ENCODE results near the gene FBXO33.

DNA sequence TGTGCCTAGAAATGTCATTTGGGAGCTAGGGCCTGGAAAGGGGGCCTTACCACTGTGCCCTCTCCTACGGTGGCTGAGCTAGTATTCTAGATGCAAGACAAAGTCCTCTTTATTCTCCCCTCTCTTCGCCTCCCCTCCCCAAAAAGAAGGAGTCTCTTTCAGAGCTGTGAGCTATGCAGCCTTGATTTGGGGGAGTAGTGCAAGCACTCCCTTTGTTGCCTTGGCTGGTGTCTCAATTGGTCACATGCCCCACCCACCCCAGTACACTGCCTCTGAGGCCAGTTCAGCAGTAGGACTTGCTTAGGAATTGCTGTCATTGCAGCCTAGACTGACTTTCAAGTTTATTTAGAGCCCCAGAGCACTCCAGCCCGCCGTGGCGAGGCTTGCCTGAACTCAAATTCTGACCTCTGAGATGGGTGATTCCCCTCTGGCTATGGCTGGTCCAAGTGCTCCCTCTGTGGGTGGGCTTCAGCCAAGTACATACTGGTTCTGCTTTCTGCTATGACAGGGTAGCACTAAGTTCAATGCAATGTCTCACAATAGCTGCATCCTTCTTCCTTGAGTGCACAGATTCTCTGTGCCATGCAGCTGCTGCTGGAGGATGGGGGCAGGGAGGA lies 37.0 kb upstream of the FBXO33 start:
- TF ChIP-seq CTCF (IDR thresholded peaks at IDR 0.05) (no peak), POLR2A (IDR thresholded peaks at IDR 0.05) (no peak)

Measured in ovary (tissue), 3 donors.